H1 (cell line): ENCODE results near the gene DRD1. TPM values are rescaled to one million over a fixed set of nuclear protein-coding genes. Genes with fewer than 3 reads are reported as not detected.
"Not testable (repeated sequence)": the region's sequence is repeated elsewhere in the genome, so short reads cannot be mapped to it uniquely, and the experiment has no call there.

Experiments used
- CTCF ChIA-PET: fragments of 300-600 bp; sonication (Branson Sonifier 250); formaldehyde crosslinking; loops from one replicate; lab custom pipeline; 2021; ENCODE audit not compliant: partially characterized antibody; lab: Charles Lee
- POLR2A ChIA-PET: fragments of 300-600 bp; sonication (Branson Sonifier 250); formaldehyde crosslinking; loops from one replicate; lab custom pipeline; 2021; ENCODE audit warnings: inconsistent platforms; ENCODE audit not compliant: partially characterized antibody; lab: Charles Lee
- DNase-seq, 2 experiments: peaks; one replicate each; pipeline versions ENCODE4 v3.0.0 to v3.0.0-alpha.2; 2010 to 2022; ENCODE audit warnings: low spot score in 2 of 2, low read depth in 1 of 2, mixed read lengths in 1 of 2
- FAIRE-seq: peaks from 2 replicates; lab custom pipeline; 2011; peaks lifted over from hg19 to GRCh38; lab: Jason Lieb, UNC
- H2AFZ ChIP-seq: 2 replicates; pipeline ENCODE4 v1.8.1; 2012; ENCODE audit warnings: low read length, inconsistent platforms
- H2AK5ac ChIP-seq: 2 replicates; pipeline ENCODE4 v1.6.1; 2013; ENCODE audit warnings: low read depth, low read length
- H2BK120ac ChIP-seq: replicated peaks from 2 replicates; pipeline ENCODE3; 2013; ENCODE audit warnings: low read depth, low read length, inconsistent platforms
- H2BK12ac ChIP-seq: 2 replicates; pipeline ENCODE4 v1.6.1; 2013; ENCODE audit warnings: low read depth, low read length
- H2BK15ac ChIP-seq: 2 replicates; pipeline ENCODE4 v1.6.1; 2013; ENCODE audit warnings: low read length
- H2BK20ac ChIP-seq: 2 replicates; pipeline ENCODE4 v1.6.1; 2013; ENCODE audit warnings: low read length
- H2BK5ac ChIP-seq: 2 replicates; pipeline ENCODE4 v1.6.1; 2013; ENCODE audit warnings: low read depth, low read length
- H3K14ac ChIP-seq: 2 replicates; pipeline ENCODE4 v1.6.1; 2013; ENCODE audit warnings: inconsistent platforms; ENCODE audit not compliant: insufficient read length
- H3K18ac ChIP-seq: 2 replicates; pipeline ENCODE4 v1.6.1; 2013; ENCODE audit warnings: low read length; ENCODE audit errors: extremely low read depth
- H3K23ac ChIP-seq: 2 replicates; pipeline ENCODE4 v1.6.1; 2013; ENCODE audit warnings: inconsistent platforms; ENCODE audit not compliant: insufficient read length
- H3K23me2 ChIP-seq: 2 replicates; pipeline ENCODE4 v1.6.1; 2013; ENCODE audit warnings: low read depth, low read length
- H3K27ac ChIP-seq: 2 replicates; pipeline ENCODE4 v1.6.1; 2011; ENCODE audit warnings: low read depth, low read length, inconsistent platforms
- H3K27me3 ChIP-seq, 4 experiments: replicated peaks in 1 of 4; 1 replicate in 1 of 4; 2 replicates in 3 of 4; pipeline versions ENCODE4 v1.6.1 to v1.8.1; 2011 to 2013; ENCODE audit warnings: low read length in 3 of 4, mild to moderate bottlenecking in 3 of 4, inconsistent platforms in 2 of 4, mixed read lengths in 2 of 4, moderate library complexity in 1 of 4; ENCODE audit not compliant: control insufficient read depth in 3 of 4, insufficient read depth in 3 of 4; ENCODE audit errors: extremely low read depth in 1 of 4
- H3K36me3 ChIP-seq, 4 experiments: 2 replicates each; pipeline versions ENCODE4 v1.6.1 to v1.8.1; 2011 to 2013; ENCODE audit warnings: mild to moderate bottlenecking in 4 of 4, low read length in 3 of 4, moderate library complexity in 2 of 4, control low read depth in 1 of 4, inconsistent platforms in 1 of 4; ENCODE audit not compliant: insufficient read depth in 4 of 4, control insufficient read depth in 2 of 4
- H3K4ac ChIP-seq: replicated peaks from 2 replicates; pipeline ENCODE3; 2013; ENCODE audit warnings: low read length, low read depth, mixed read lengths, inconsistent platforms; ENCODE audit not compliant: insufficient read length
- H3K4me1 ChIP-seq, 4 experiments: replicated peaks in 1 of 4; 1 replicate in 1 of 4; 2 replicates in 3 of 4; pipeline versions ENCODE4 v1.6.1 to v1.8.1; 2011 to 2013; ENCODE audit warnings: low read length in 3 of 4, inconsistent platforms in 2 of 4, mixed read lengths in 1 of 4; ENCODE audit not compliant: insufficient read depth in 4 of 4, control insufficient read depth in 3 of 4
- H3K4me2 ChIP-seq, 2 experiments: 2 replicates each; pipeline versions ENCODE4 v1.6.1 to v1.8.1; 2011 to 2013; ENCODE audit warnings: low read depth in 2 of 2, low read length in 2 of 2, control low read depth in 1 of 2, inconsistent platforms in 1 of 2, mild to moderate bottlenecking in 1 of 2; ENCODE audit not compliant: insufficient read depth in 1 of 2
- H3K4me3 ChIP-seq, 4 experiments: fragments of 200-600, 300-600 bp in 1 of 4; sonication (generic), shearing (Covaris generic), sonication (Bioruptor Twin) in 1 of 4; 2 replicates each; pipeline versions ENCODE4 v1.5.1 to v1.8.1; 2011 to 2016; ENCODE audit warnings: low read length in 4 of 4, low read depth in 3 of 4, control low read depth in 2 of 4, inconsistent platforms in 2 of 4, mild to moderate bottlenecking in 2 of 4, mixed read lengths in 1 of 4, moderate library complexity in 1 of 4; ENCODE audit not compliant: insufficient read depth in 2 of 4; ENCODE audit errors: extremely low read depth in 1 of 4
- H3K56ac ChIP-seq: replicated peaks from 2 replicates; pipeline ENCODE3; 2013; ENCODE audit warnings: low read depth, mild to moderate bottlenecking, mixed read lengths, low read length, inconsistent platforms; ENCODE audit not compliant: insufficient read length
- H3K79me1 ChIP-seq: 2 replicates; pipeline ENCODE4 v1.6.1; 2013; ENCODE audit warnings: low read depth, low read length, control low read depth
- H3K79me2 ChIP-seq, 2 experiments: 2 replicates each; pipeline versions ENCODE4 v1.6.1 to v1.8.1; 2012 to 2013; ENCODE audit warnings: low read length in 2 of 2, mild to moderate bottlenecking in 2 of 2, inconsistent platforms in 1 of 2; ENCODE audit not compliant: insufficient read depth in 2 of 2, control insufficient read depth in 1 of 2
- H3K9ac ChIP-seq, 4 experiments: replicated peaks in 1 of 4; 1 replicate in 1 of 4; 2 replicates in 3 of 4; pipeline versions ENCODE4 v1.6.1 to v1.8.1; 2011 to 2013; ENCODE audit warnings: low read depth in 3 of 4, low read length in 3 of 4, control low read depth in 2 of 4, mild to moderate bottlenecking in 2 of 4, moderate library complexity in 2 of 4, inconsistent platforms in 1 of 4; ENCODE audit errors: extremely low read depth in 1 of 4
- H3K9me3 ChIP-seq, 2 experiments: 2 replicates each; pipeline versions ENCODE4 v1.6.1 to v1.8.1; 2012 to 2013; ENCODE audit warnings: mild to moderate bottlenecking in 2 of 2, moderate library complexity in 2 of 2, control low read depth in 1 of 2, inconsistent platforms in 1 of 2, low read depth in 1 of 2, low read length in 1 of 2, mixed read lengths in 1 of 2; ENCODE audit not compliant: insufficient read depth in 2 of 2
- H4K20me1 ChIP-seq, 2 experiments: replicated peaks in 1 of 2; 2 replicates each; pipeline versions ENCODE3 to v1.8.1; 2011 to 2013; ENCODE audit warnings: inconsistent platforms in 2 of 2, low read length in 2 of 2, mild to moderate bottlenecking in 1 of 2; ENCODE audit not compliant: insufficient read depth in 2 of 2, control insufficient read depth in 1 of 2
- H4K5ac ChIP-seq: 2 replicates; pipeline ENCODE4 v1.6.1; 2013; ENCODE audit warnings: low read length, low read depth, mixed read lengths, inconsistent platforms; ENCODE audit not compliant: insufficient read length
- H4K8ac ChIP-seq: 2 replicates; pipeline ENCODE4 v1.8.0; 2013; ENCODE audit warnings: mild to moderate bottlenecking, moderate library complexity, low read length, inconsistent platforms; ENCODE audit not compliant: insufficient read depth; ENCODE audit errors: extremely low read depth
- H4K91ac ChIP-seq: replicated peaks from 2 replicates; pipeline ENCODE3; 2013; ENCODE audit warnings: low read length, mixed read lengths, inconsistent platforms; ENCODE audit not compliant: insufficient read length
- TAF1 ChIP-seq: IDR thresholded peaks from 2 replicates; pipeline ENCODE4 v1.6.1; 2011; ENCODE audit warnings: mild to moderate bottlenecking, low read depth, low read length
- YY1 ChIP-seq: IDR thresholded peaks from 2 replicates; pipeline ENCODE4 v1.6.1; 2011; ENCODE audit warnings: low read depth, mild to moderate bottlenecking, low read length
- WGBS, 2 experiments: shearing (Covaris generic) in 1 of 2; methylation state at CpG; one replicate each; pipeline versions ENCODE4 v1.1.6 to v1.1.7; 2013 to 2015; ENCODE audit warnings: low lambda C conversion rate in 2 of 2, mixed read lengths in 2 of 2, inconsistent platforms in 1 of 2, low coverage in 1 of 2, missing lambda C conversion rate in 1 of 2; ENCODE audit not compliant: insufficient replicate concordance in 2 of 2, insufficient coverage in 1 of 2, insufficient read length in 1 of 2; ENCODE audit errors: extremely low coverage in 1 of 2, missing lambda C conversion rate in 1 of 2; 5-methylcytosine and 5-hydroxymethylcytosine counted together
- polyA plus RNA-seq, 7 experiments: library from polyadenylated mRNA; depleted of rRNA in 3 of 7; stranded (reverse) in 5 of 7; unstranded in 2 of 7; fragments of >200 nt in 5 of 7; fragments of 200-250 nt in 2 of 7; gene quantifications; 1 replicate in 5 of 7; 2 replicates in 1 of 7; 4 replicates in 1 of 7; pipeline versions ENCODE4 v1.2.1 to v1.2.3, GENCODE V29; 2011 to 2013; ENCODE audit warnings: missing spikeins in 2 of 7, mixed read lengths in 2 of 7
- total RNA-seq: library from RNA; stranded (reverse); fragmentation: NEBNext Ultra II Directional; extraction: Animal tissue kit (Norgen Biotek cat#: 25700); gene quantifications from 2 replicates; pipeline ENCODE4 v1.2.1, GENCODE V29; 2021

The DRD1 gene
- total and polyA plus RNA-seq, 2 of the 8 experiments (the other 6 are each of a cell fraction or from before 2014, with no cell fraction given), result 0.03 to 0.19 TPM

DNA sequence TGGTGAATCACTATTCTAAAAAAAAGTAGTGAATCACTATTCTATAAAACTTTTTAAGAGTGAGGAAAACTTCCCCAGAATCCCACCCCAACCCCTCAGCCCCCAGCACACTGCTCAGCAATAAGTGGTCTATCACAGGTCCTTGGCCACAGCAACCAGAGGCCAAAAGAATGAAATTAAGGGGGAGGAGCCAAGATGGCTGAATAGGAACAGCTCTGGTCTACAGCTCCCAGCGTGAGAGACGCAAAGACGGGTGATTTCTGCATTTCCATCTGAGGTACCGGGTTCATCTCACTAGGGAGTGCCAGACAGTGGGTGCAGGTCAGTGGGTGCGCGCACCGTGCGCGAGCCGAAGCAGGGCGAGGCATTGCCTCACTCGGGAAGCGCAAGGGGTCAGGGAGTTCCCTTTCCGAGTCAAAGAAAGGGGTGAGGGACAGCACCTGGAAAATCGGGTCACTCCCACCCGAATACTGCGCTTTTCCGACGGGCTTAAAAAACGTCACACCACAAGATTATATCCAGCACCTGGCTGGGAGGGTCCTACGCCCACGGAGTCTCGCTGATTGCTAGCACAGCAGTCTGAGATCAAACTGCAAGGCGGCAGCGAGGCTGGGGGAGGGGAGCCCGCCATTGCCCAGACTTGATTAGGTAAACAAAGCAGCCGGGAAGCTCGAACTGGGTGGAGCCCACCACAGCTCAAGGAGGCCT lies 46.2 kb downstream of the DRD1 start:
- H3K18ac ChIP-seq, H3K79me1 ChIP-seq, H3K56ac ChIP-seq, H2AFZ ChIP-seq, H3K4me1 ChIP-seq, H3K9me3 ChIP-seq, H4K8ac ChIP-seq, FAIRE-seq, H3K27me3 ChIP-seq, H2AK5ac ChIP-seq, CTCF ChIA-PET, H3K23me2 ChIP-seq, H2BK15ac ChIP-seq, H2BK5ac ChIP-seq, H4K20me1 ChIP-seq: not testable (repeated sequence)
- peak in 1 of 2 experiments; percentile 64 for DNase-seq
- POLR2A ChIA-PET, result interaction anchor here (0.8 to 1.5 kb wide), 4 partner anchors 17 to 37 kb away, joined by 3 to 4 read pairs (median 3); no protein-coding TSS in a partner anchor
- WGBS, 2 experiments, result 42% methylated on average over 16 of the region's 28 CpGs; no CpG with 5 or more reads in 1 of the 2 experiments
- Histone ChIP-seq H2BK120ac (peak overlapping the region; percentile 5), H2BK12ac (peak overlapping the region; percentile 50; the same call in 1 of the 2 replicates), H3K4me2 (peak overlapping the region; percentile 33 to 53), H4K91ac (peak overlapping the region; percentile 52)
- 0 out of 2 replicates have a peak, but pooled peaks have one; percentile 27 for TF ChIP-seq TAF1
- 0 out of 2 replicates have a peak, but pooled peaks have one; percentile 54 for TF ChIP-seq YY1
- TF ChIP-seq, all 59 proteins: peak for 2; not testable (repeated sequence) for 57
- not testable (repeated sequence) for H2BK20ac ChIP-seq, H3K36me3 ChIP-seq, H3K23ac ChIP-seq, H3K14ac ChIP-seq, H3K4ac ChIP-seq, H3K79me2 ChIP-seq, H4K5ac ChIP-seq, H3K27ac ChIP-seq, H3K9ac ChIP-seq
- peak overlapping the region in 2 of 4 experiments; percentile 21 to 48; a peak in 3 of 8 replicates for H3K4me3 ChIP-seq
